ENCODE measurements around the gene STYXL1. TPM values are rescaled to one million over a fixed set of nuclear protein-coding genes. Genes with fewer than 3 reads are reported as not detected.
"Not testable (repeated sequence)": the region's sequence is repeated elsewhere in the genome, so short reads cannot be mapped to it uniquely, and the experiment has no call there.

The STYXL1 gene
- total RNA-seq, 2 donors from 2014 or later: 8.2 to 24.1 TPM

GRCh38 chr7:76051840-76052239 lies 4.0 kb upstream of the STYXL1 start:
- intact Hi-C loops (cut with DNase I): loop anchor here in 1 of 2 donors (10.0 kb wide), 1 partner anchor 83 kb away; no protein-coding TSS in a partner anchor
- ATAC-seq (no peak), DNase-seq (no peak)

GRCh38 chr7:76050545-76050944 lies 2.7 kb upstream of the STYXL1 start:
- no peak for ATAC-seq
- intact Hi-C loops (cut with DNase I): loop anchor here in 1 of 2 donors (10.0 kb wide), 1 partner anchor 84 kb away; no protein-coding TSS in a partner anchor
- no peak for DNase-seq

- intact Hi-C loops (cut with DNase I): no loop called here
- ATAC-seq (no peak), DNase-seq (no peak)
Observed at GRCh38 chr7:76049295-76049694, 1.5 kb upstream of the STYXL1 start.

- ATAC-seq: peak; percentile 13 to 37
- DNase-seq: no peak
- intact Hi-C loops (cut with DNase I): no loop called here
Observed at GRCh38 chr7:76048668-76048988, 828 bp upstream of the STYXL1 start.

- intact Hi-C loops (cut with DNase I): no loop called here
- ATAC-seq (peak in 1 of 2 donors; percentile 1), DNase-seq (no peak)
Observed at GRCh38 chr7:76047305-76047810, 442 bp downstream of the STYXL1 start.

GRCh38 chr7:76044375-76044865 lies 3.4 kb downstream of the STYXL1 start:
- intact Hi-C loops (cut with DNase I): no loop called here
- DNase-seq: no peak
- ATAC-seq: no peak

- ATAC-seq (no peak), DNase-seq (no peak)
- intact Hi-C loops (cut with DNase I): no loop called here
Observed at GRCh38 chr7:76040126-76040525, 7.7 kb downstream of the STYXL1 start.

GRCh38 chr7:76037310-76037709 lies 10.5 kb downstream of the STYXL1 start:
- DNase-seq (peak; percentile 34), ATAC-seq (peak; percentile 80 to 82)
- intact Hi-C loops (cut with DNase I): no loop called here

GRCh38 chr7:76031964-76032363 lies 15.8 kb downstream of the STYXL1 start:
- ATAC-seq (no peak), DNase-seq (no peak)
- intact Hi-C loops (cut with DNase I): no loop called here

GRCh38 chr7:76029682-76030081 lies 18.1 kb downstream of the STYXL1 start:
- intact Hi-C loops (cut with DNase I); DNase-seq; ATAC-seq: not testable (repeated sequence)

- intact Hi-C loops (cut with DNase I): no loop called here
- DNase-seq (no peak), ATAC-seq (peak; percentile 20 to 60)
Observed at GRCh38 chr7:76023002-76023401, 24.8 kb downstream of the STYXL1 start.

GRCh38 chr7:76022026-76022780 lies 25.6 kb downstream of the STYXL1 start:
- intact Hi-C loops (cut with DNase I): no loop called here
- ATAC-seq: no peak
- no peak for DNase-seq

GRCh38 chr7:76020031-76020714 lies 27.6 kb downstream of the STYXL1 start:
- ATAC-seq: peak; percentile 56 to 79
- intact Hi-C loops (cut with DNase I): loop anchor here in 1 of 2 donors (1.0 kb wide), 1 partner anchor 154 kb away; no protein-coding TSS in a partner anchor
- peak; percentile 79 for DNase-seq

GRCh38 chr7:76018520-76018919 lies 29.3 kb downstream of the STYXL1 start:
- DNase-seq, ATAC-seq: not testable (repeated sequence)
- intact Hi-C loops (cut with DNase I): loop anchor here in 1 of 2 donors (5.0 kb wide), 1 partner anchor 151 kb away; no protein-coding TSS in a partner anchor

GRCh38 chr7:76016191-76016947 lies 31.4 kb downstream of the STYXL1 start:
- intact Hi-C loops (cut with DNase I): loop anchor here in 1 of 2 donors (5.0 kb wide), 1 partner anchor 149 kb away; no protein-coding TSS in a partner anchor
- peak in 1 of 2 donors; percentile 23 for ATAC-seq
- no peak for DNase-seq

GRCh38 chr7:76011442-76011861 lies 36.3 kb downstream of the STYXL1 start:
- ATAC-seq (peak; percentile 85 to 94), DNase-seq (peak; percentile 78)
- intact Hi-C loops (cut with DNase I): no loop called here

- intact Hi-C loops (cut with DNase I): no loop called here
- ATAC-seq (no peak), DNase-seq (no peak)
Observed at GRCh38 chr7:76009672-76010600, 37.9 kb downstream of the STYXL1 start.

GRCh38 chr7:76008156-76008687 lies 39.6 kb downstream of the STYXL1 start:
- DNase-seq: no peak
- intact Hi-C loops (cut with DNase I): no loop called here
- ATAC-seq: no peak

Data from left cardiac atrium (tissue), 4 donors.